H7 (cell line): Measurements from ENCODE around the gene EBNA1BP2. TPM values are rescaled to one million over a fixed set of nuclear protein-coding genes. Genes with fewer than 3 reads are reported as not detected.
"Not testable (repeated sequence)": the region's sequence is repeated elsewhere in the genome, so short reads cannot be mapped to it uniquely, and the experiment has no call there.

Source experiments
- DNase-seq: peaks from one replicate; pipeline ENCODE4 v3.0.0; 2012
- H3K27me3 ChIP-seq: 2 replicates; pipeline ENCODE4 v1.6.0; 2011; ENCODE audit warnings: mild to moderate bottlenecking, low read length; ENCODE audit not compliant: control insufficient read depth, insufficient read depth
- H3K36me3 ChIP-seq: replicated peaks from 2 replicates; pipeline ENCODE4 v1.5.1; 2011; ENCODE audit warnings: low read length; ENCODE audit not compliant: control insufficient read depth, insufficient read depth
- H3K4me3 ChIP-seq: 2 replicates; pipeline ENCODE4 v1.5.1; 2011; ENCODE audit warnings: low read depth, mild to moderate bottlenecking, control low read depth, low read length, moderate library complexity; ENCODE audit not compliant: insufficient read depth
- total RNA-seq: library from RNA; depleted of rRNA; stranded (reverse); fragments of >200 nt; shearing (Covaris generic); gene quantifications from 2 replicates; pipeline ENCODE4 v1.2.3, GENCODE V29; 2014

Gene EBNA1BP2
- total RNA-seq, 1 experiment from 2014 or later, result 151 TPM

- H3K27me3 ChIP-seq, result no peaks in the 10 kb centered on the region; the same call in 1 of the 2 replicates
- peak; percentile 95 for DNase-seq
- peak overlapping the region; percentile 54 for H3K4me3 ChIP-seq
- no peaks in the 10 kb centered on the region; the same call in 1 of the 2 replicates for H3K36me3 ChIP-seq
These were observed 24.3 kb downstream of the EBNA1BP2 start for GRCh38 chr1:43147625-43148327.

GRCh38 chr1:43144237-43144636, 27.9 kb downstream of the EBNA1BP2 start:
- Histone ChIP-seq H3K36me3 (no peaks in the 10 kb centered on the region; the same call in 1 of the 2 replicates), H3K4me3 (no peak overlapping the region), H3K27me3 (no peaks in the 10 kb centered on the region; the same call in 1 of the 2 replicates)
- no peak for DNase-seq

- Histone ChIP-seq H3K4me3 (no peak overlapping the region; the same call in 1 of the 2 replicates), H3K36me3 (no peaks in the 10 kb centered on the region; the same call in 1 of the 2 replicates), H3K27me3 (no peaks in the 10 kb centered on the region; the same call in 1 of the 2 replicates)
- DNase-seq, result peak; percentile 48
These were observed 28.6 kb downstream of the EBNA1BP2 start for GRCh38 chr1:43143441-43143888.

- Histone ChIP-seq H3K36me3 (no peaks in the 10 kb centered on the region; the same call in 1 of the 2 replicates), H3K4me3 (no peak overlapping the region), H3K27me3 (no peaks in the 10 kb centered on the region)
- DNase-seq, result no peak
These were observed 31.5 kb downstream of the EBNA1BP2 start for GRCh38 chr1:43140583-43140982.

DNA sequence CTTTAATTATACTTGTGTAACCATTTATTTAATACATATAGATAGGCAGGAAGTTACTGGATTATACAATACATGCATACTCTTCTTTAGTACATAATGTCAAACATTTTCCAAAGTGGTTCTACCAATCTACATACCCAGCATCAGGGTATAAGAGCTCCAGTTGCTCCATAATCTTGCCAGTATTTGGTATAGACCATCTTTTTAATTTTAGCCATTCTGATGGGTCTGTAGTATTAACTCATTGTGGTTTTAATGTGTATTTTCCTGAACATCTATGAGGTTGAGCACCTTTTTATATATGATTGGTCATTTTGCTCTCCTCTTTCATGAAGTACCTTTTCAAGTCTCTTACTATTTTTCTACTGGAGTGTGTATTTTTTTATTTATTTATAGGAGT, 32.1 kb downstream of the EBNA1BP2 start:
- Histone ChIP-seq H3K4me3 (no peak overlapping the region), H3K36me3 (peaks cover 3% of the 10 kb centered on the region; the same call in 1 of the 2 replicates), H3K27me3 (no peaks in the 10 kb centered on the region)
- DNase-seq, result no peak

- not testable (repeated sequence) for DNase-seq, H3K4me3 ChIP-seq, H3K27me3 ChIP-seq, H3K36me3 ChIP-seq
These were observed 32.8 kb downstream of the EBNA1BP2 start for GRCh38 chr1:43139295-43139694.

DNA sequence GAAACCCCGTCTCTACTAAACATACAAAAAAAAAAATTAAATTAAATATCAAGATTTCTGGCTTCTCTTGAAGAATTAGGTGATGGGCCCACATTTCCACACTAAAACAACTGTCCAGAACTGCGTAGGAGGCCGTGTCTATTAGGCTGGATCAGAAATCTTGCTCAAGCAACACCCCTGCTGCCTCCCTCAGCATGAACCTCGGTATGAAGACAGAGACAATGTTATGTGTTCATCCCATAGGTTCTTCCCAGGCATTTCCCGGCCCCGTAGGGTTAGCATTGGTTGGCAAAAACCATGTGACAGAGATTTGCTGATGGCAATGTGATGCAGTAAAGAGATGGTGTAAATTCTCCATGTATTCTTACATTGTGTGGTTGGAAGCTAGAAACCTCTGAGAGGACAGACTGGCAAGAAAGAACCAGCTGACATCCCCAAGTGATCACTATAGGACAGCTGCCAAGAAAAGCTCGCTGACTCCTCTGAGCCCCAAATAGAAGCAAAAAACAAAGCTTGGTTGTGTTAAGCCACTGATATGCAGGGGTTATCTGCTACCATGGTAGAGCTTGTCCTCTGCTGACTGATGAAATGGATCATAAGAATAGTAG, 34.5 kb downstream of the EBNA1BP2 start:
- H3K27me3 ChIP-seq, result no peaks in the 10 kb centered on the region
- no peak overlapping the region for H3K4me3 ChIP-seq
- H3K36me3 ChIP-seq, result peaks cover 3% of the 10 kb centered on the region; the same call in 1 of the 2 replicates
- DNase-seq, result no peak

GRCh38 chr1:43135857-43136781, 36.0 kb downstream of the EBNA1BP2 start:
- H3K36me3 ChIP-seq, result peaks cover 3% of the 10 kb centered on the region; the same call in 1 of the 2 replicates
- no peak overlapping the region for H3K4me3 ChIP-seq
- no peak for DNase-seq
- no peaks in the 10 kb centered on the region for H3K27me3 ChIP-seq

GRCh38 chr1:43134640-43135039, 37.5 kb downstream of the EBNA1BP2 start:
- H3K4me3 ChIP-seq, result no peak overlapping the region

GRCh38 chr1:43134068-43134467, 38.0 kb downstream of the EBNA1BP2 start:
- Histone ChIP-seq H3K4me3 (no peak overlapping the region), H3K36me3 (peaks cover 3% of the 10 kb centered on the region; the same call in 1 of the 2 replicates), H3K27me3 (no peaks in the 10 kb centered on the region)
- no peak for DNase-seq

More at GRCh38 chr1:43134640-43135039, 37.5 kb downstream of the EBNA1BP2 start:
- peaks cover 3% of the 10 kb centered on the region; the same call in 1 of the 2 replicates for H3K36me3 ChIP-seq
- no peak for DNase-seq
- H3K27me3 ChIP-seq, result no peaks in the 10 kb centered on the region

DNA sequence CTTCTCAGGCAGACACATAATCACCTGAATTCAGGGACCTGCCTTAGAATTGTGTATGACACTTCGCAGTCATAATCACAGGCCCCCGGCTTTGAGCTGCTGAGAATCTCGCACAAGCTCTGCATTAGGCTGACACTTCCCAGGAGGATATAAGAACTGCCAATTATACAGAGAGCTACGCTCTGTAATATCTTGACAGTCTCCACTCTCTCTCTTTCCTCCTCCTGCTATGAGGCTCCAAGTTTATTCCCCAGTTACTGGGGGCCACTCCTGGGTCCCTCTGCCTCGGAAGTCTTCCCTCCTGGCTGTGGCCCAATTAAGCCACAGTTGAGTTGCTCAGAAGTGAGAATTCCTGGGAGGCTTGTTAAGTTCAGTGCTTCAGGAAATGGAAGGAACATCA, 42.7 kb downstream of the EBNA1BP2 start:
- Histone ChIP-seq H3K4me3 (no peak overlapping the region), H3K27me3 (no peaks in the 10 kb centered on the region), H3K36me3 (no peaks in the 10 kb centered on the region)
- no peak for DNase-seq

- no peak overlapping the region for H3K4me3 ChIP-seq
- no peak for DNase-seq
- H3K27me3 ChIP-seq, result no peaks in the 10 kb centered on the region
- H3K36me3 ChIP-seq, result no peaks in the 10 kb centered on the region
These were observed 43.3 kb downstream of the EBNA1BP2 start for GRCh38 chr1:43128816-43129215.

DNA sequence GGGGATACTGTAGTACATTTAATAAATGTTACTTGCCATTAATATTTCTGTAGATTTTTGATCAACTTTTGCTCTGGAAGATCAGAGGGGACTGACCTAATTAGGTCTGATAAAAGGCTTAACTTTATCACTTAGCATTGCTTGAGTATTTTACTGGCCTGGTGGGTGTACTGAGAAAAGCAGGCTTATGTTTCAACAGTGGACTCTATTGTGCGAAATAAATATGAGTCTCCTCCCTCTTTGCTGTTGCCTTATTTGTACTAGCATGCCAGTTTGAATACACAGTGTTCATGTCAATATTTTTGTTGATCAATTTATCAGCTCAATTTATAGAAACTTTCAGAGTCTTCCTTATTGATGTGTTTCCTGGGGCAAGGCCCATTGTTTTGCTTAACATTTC, 49.1 kb downstream of the EBNA1BP2 start:
- DNase-seq, result no peak
- no peak overlapping the region for H3K4me3 ChIP-seq
- H3K36me3 ChIP-seq, result no peaks in the 10 kb centered on the region
- no peaks in the 10 kb centered on the region for H3K27me3 ChIP-seq

GRCh38 chr1:43121256-43121900, 50.7 kb downstream of the EBNA1BP2 start:
- H3K36me3 ChIP-seq, result no peaks in the 10 kb centered on the region
- H3K27me3 ChIP-seq, result no peaks in the 10 kb centered on the region
- DNase-seq, result peak; percentile 7
- 0 out of 2 replicates have a peak overlapping the region, but pooled peaks have one; percentile 8 for H3K4me3 ChIP-seq
